DOHH2 (cell line): Measurements from ENCODE around the gene PTPRN2.

Experiments used
- H3F3A ChIP-seq: fragments of 200-600 bp; sonication (generic), shearing (Covaris generic); 2 replicates; pipeline ENCODE4 v1.6.0; 2016; ENCODE audit warnings: antibody characterized with exemption, mild to moderate bottlenecking; ENCODE audit not compliant: control insufficient read depth, insufficient read depth
- H3K27ac ChIP-seq: fragments of 200-600 bp; sonication (generic); 2 replicates; pipeline ENCODE4 v1.5.1; 2014; ENCODE audit warnings: low read depth, mild to moderate bottlenecking, low read length, moderate library complexity
- H3K27me3 ChIP-seq: fragments of 200-600 bp; sonication (generic); 2 replicates; pipeline ENCODE4 v1.6.1; 2014; ENCODE audit warnings: mild to moderate bottlenecking, low read length, mixed read lengths; ENCODE audit not compliant: control insufficient read depth
- H3K36me3 ChIP-seq: fragments of 200-600 bp; sonication (generic); 2 replicates; pipeline ENCODE4 v1.6.1; 2014; ENCODE audit warnings: mild to moderate bottlenecking, low read length, moderate library complexity, mixed read lengths; ENCODE audit not compliant: control insufficient read depth
- H3K4me1 ChIP-seq: fragments of 200-600 bp; sonication (generic); 2 replicates; pipeline ENCODE4 v1.6.1; 2014; ENCODE audit warnings: mild to moderate bottlenecking, low read length, mixed read lengths; ENCODE audit not compliant: control insufficient read depth
- H3K4me2 ChIP-seq: fragments of 200-600 bp; sonication (generic); 2 replicates; pipeline ENCODE4 v1.6.0; 2014; ENCODE audit warnings: mild to moderate bottlenecking, low read length, moderate library complexity
- H3K4me3 ChIP-seq: fragments of 200-600 bp; sonication (generic); 2 replicates; pipeline ENCODE4 v1.5.1; 2014; ENCODE audit warnings: mild to moderate bottlenecking, low read length, mixed read lengths
- H3K79me2 ChIP-seq: fragments of 200-600 bp; sonication (generic); 2 replicates; pipeline ENCODE4 v1.6.1; 2014; ENCODE audit warnings: mild to moderate bottlenecking, low read length, mixed read lengths; ENCODE audit not compliant: control insufficient read depth
- H3K9me2 ChIP-seq: fragments of 200-600 bp; sonication (generic); replicated peaks from 2 replicates; pipeline ENCODE4 v1.6.1; 2014; ENCODE audit warnings: mild to moderate bottlenecking, low read length, mixed read lengths; ENCODE audit not compliant: control insufficient read depth
- H3K9me3 ChIP-seq: fragments of 200-600 bp; sonication (generic); 2 replicates; pipeline ENCODE4 v1.6.1; 2014; ENCODE audit warnings: antibody characterized with exemption, low read length, mixed read lengths; ENCODE audit not compliant: control insufficient read depth, insufficient read depth
- H4K20me1 ChIP-seq: fragments of 200-600 bp; sonication (generic); 2 replicates; pipeline ENCODE4 v1.6.0; 2014; ENCODE audit warnings: low read depth, mild to moderate bottlenecking, antibody characterized with exemption, low read length, moderate library complexity; ENCODE audit not compliant: control insufficient read depth, insufficient read depth
- CTCF ChIP-seq: fragments of 200-600 bp; sonication (generic); IDR thresholded peaks from one replicate; pipeline ENCODE4 v1.5.1; 2014; ENCODE audit warnings: antibody characterized with exemption, mild to moderate bottlenecking, low read depth, low read length; ENCODE audit not compliant: poor library complexity, severe bottlenecking
- EZH2phosphoT487 ChIP-seq: fragments of 200-600 bp; sonication (generic); IDR thresholded peaks from 2 replicates; pipeline ENCODE4 v1.6.1; 2017; ENCODE audit warnings: borderline replicate concordance, mild to moderate bottlenecking, antibody characterized with exemption, low read length, moderate library complexity, mixed read lengths

Gene PTPRN2

GRCh38 chr7:158479664-158480025, 108.0 kb downstream of the PTPRN2 start:
- no peaks in the 10 kb centered on the region for H3K36me3 ChIP-seq
- no peaks in the 10 kb centered on the region for H3K27me3 ChIP-seq
- H3K4me2 ChIP-seq = no peak overlapping the region
- H3K27ac ChIP-seq = no peak overlapping the region
- no peak for TF ChIP-seq CTCF
- TF ChIP-seq EZH2phosphoT487 = no peak
- no peaks in the 10 kb centered on the region for H3K9me3 ChIP-seq
- no peaks in the 10 kb centered on the region for H4K20me1 ChIP-seq
- no peaks in the 10 kb centered on the region for H3K4me1 ChIP-seq
- no peaks in the 10 kb centered on the region for H3K9me2 ChIP-seq
- no peak overlapping the region for H3K4me3 ChIP-seq
- H3K79me2 ChIP-seq = no peaks in the 10 kb centered on the region
- no peaks in the 10 kb centered on the region for H3F3A ChIP-seq

DNA sequence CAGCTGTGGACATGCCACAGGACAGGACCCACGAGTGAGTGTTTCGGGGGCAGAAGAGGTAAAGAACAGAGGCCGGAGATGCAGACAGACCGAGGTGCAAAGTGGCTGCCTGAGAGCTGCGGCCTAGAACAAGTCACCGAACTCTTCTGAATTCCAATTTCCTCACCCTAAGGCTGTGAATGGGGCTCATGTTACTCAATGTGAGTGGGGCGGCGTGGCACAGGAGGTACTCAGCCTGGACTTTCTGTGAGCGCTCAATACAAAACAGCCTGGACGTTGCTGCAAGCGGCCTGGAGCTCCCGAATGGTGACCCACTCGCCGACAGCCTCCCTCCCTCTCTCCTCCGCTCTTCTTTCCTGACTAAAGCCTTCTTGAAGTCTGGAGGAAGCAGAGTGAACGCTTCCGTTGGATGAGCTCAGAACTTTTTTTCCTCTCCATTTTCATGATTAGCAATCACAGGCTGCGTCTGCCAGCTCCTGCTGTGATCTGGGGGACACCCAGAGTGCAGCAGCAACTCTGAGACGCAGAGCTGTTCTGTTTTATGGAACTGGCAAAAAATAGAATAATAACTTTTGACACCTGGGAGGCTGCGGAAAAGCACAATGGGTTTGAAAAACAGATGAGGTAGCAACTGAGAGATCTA, 108.5 kb downstream of the PTPRN2 start:
- no peaks in the 10 kb centered on the region for H3K9me2 ChIP-seq
- no peak overlapping the region for H3K4me2 ChIP-seq
- no peaks in the 10 kb centered on the region for H3K9me3 ChIP-seq
- H3K27ac ChIP-seq = no peak overlapping the region
- no peaks in the 10 kb centered on the region for H3F3A ChIP-seq
- H3K36me3 ChIP-seq = no peaks in the 10 kb centered on the region
- no peaks in the 10 kb centered on the region for H3K4me1 ChIP-seq
- no peak overlapping the region for H3K4me3 ChIP-seq
- TF ChIP-seq EZH2phosphoT487 = no peak
- no peak for TF ChIP-seq CTCF
- H3K79me2 ChIP-seq = no peaks in the 10 kb centered on the region
- no peaks in the 10 kb centered on the region for H4K20me1 ChIP-seq
- no peaks in the 10 kb centered on the region for H3K27me3 ChIP-seq

- Histone ChIP-seq H3K4me2 (no peak overlapping the region), H3K27ac (no peak overlapping the region), H3K9me2 (no peaks in the 10 kb centered on the region), H3K79me2 (no peaks in the 10 kb centered on the region), H3K4me1 (no peaks in the 10 kb centered on the region), H4K20me1 (no peaks in the 10 kb centered on the region), H3K27me3 (no peaks in the 10 kb centered on the region), H3K36me3 (no peaks in the 10 kb centered on the region), H3F3A (no peaks in the 10 kb centered on the region), H3K9me3 (no peaks in the 10 kb centered on the region), H3K4me3 (no peak overlapping the region)
- TF ChIP-seq CTCF (no peak), EZH2phosphoT487 (no peak)
These were observed 109.8 kb downstream of the PTPRN2 start for GRCh38 chr7:158477866-158478265.
